ENCODE measurements around the gene GJC3. TPM values are rescaled to one million over a fixed set of nuclear protein-coding genes. Genes with fewer than 3 reads are reported as not detected.
"Not testable (repeated sequence)": the region's sequence is repeated elsewhere in the genome, so short reads cannot be mapped to it uniquely, and the experiment has no call there.

The GJC3 gene
- total and polyA plus RNA-seq, 2 of the 13 experiments (the other 11 are each of a cell fraction or from before 2014, with no cell fraction given), result 0.75 to 1.4 TPM

- TF ChIP-seq ZBTB33 (CRISPR knock-in tag; IDR thresholded peaks at IDR 0.05) (peak; percentile 34; the same call in 1 of the 2 replicates), FOSL2 (CRISPR knock-in tag; IDR thresholded peaks at IDR 0.05) (0 out of 2 replicates have a peak, but pooled peaks have one; percentile 33), MAFF (IDR thresholded peaks at IDR 0.05; ENCODE audit: low read depth, low read length) (no peak)
- Histone ChIP-seq H2AFZ (ENCODE audit: low read length) (no peak overlapping the region), H3K4me3 (replicated peaks in 1 of 3; ENCODE audit: insufficient read depth in 1 of 3, low read depth in 2 of 3, low read length in 3 of 3) (no peak overlapping the region), H3K4me1 (ENCODE audit: insufficient read depth, low read length) (peaks cover 20% of the 10 kb centered on the region; the same call in 1 of the 2 replicates), H3K27me3 (ENCODE audit: control insufficient read depth in 1 of 2, insufficient read depth in 2 of 2, low read length in 2 of 2) (no peaks in the 10 kb centered on the region), H3K9ac (ENCODE audit: insufficient read depth, low read depth, low read length) (no peak overlapping the region), H3K4me2 (ENCODE audit: low read depth, low read length) (no peak overlapping the region), H3K79me2 (ENCODE audit: insufficient read depth, low read length) (no peaks in the 10 kb centered on the region), H3K27ac (ENCODE audit: extremely low read length, insufficient read depth, low read length) (no peak overlapping the region), H3K36me3 (replicated peaks in 1 of 2; ENCODE audit: control insufficient read depth in 1 of 2, insufficient read depth in 2 of 2, low read length in 2 of 2) (no peaks in the 10 kb centered on the region), H4K20me1 (ENCODE audit: insufficient read depth, low read length) (no peaks in the 10 kb centered on the region), H3K9me3 (ENCODE audit: low read length) (peaks cover 11% of the 10 kb centered on the region)
- CTCF ChIA-PET (ENCODE audit: low intra/inter-chr PET ratio, low total read pairs), result no interaction called here
- FAIRE-seq (no peak), ATAC-seq (no peak), DNase-seq (ENCODE audit: low spot score) (no peak)
- intact Hi-C loops (cut with micrococcal nuclease; ENCODE audit: unreplicated experiment), result no loop called here
- in situ Hi-C loops (cut with HindIII; ENCODE audit: extremely low pct_ligation_motif_present, low pct_unique_long_range_greater_than_20kb), result no loop called here
- POLR2A ChIA-PET, result interaction anchor here (3.0 kb wide), 1 partner anchor 20 kb away, joined by 16 read pairs; the partner anchor contains the start of gene AZGP1
- no TSS peak for BruUV-seq (replicated peaks)
- 83% methylated on average over 6 of the region's 6 CpGs for WGBS (ENCODE audit: low lambda C conversion rate)
Measured at GRCh38 chr7:99955247-99955646, 25.8 kb upstream of the GJC3 start.

GRCh38 chr7:99954643-99955042 lies 25.2 kb upstream of the GJC3 start:
- H3K79me2 ChIP-seq (ENCODE audit: insufficient read depth, low read length); H3K4me2 ChIP-seq (ENCODE audit: low read depth, low read length); ATAC-seq; intact Hi-C loops (cut with micrococcal nuclease; ENCODE audit: unreplicated experiment); H3K36me3 ChIP-seq (replicated peaks in 1 of 2; ENCODE audit: control insufficient read depth in 1 of 2, insufficient read depth in 2 of 2, low read length in 2 of 2); H3K27ac ChIP-seq (ENCODE audit: extremely low read length, insufficient read depth, low read length); BruUV-seq (replicated peaks); CTCF ChIA-PET (ENCODE audit: low intra/inter-chr PET ratio, low total read pairs); in situ Hi-C loops (cut with HindIII; ENCODE audit: extremely low pct_ligation_motif_present, low pct_unique_long_range_greater_than_20kb); H3K27me3 ChIP-seq (ENCODE audit: control insufficient read depth in 1 of 2, insufficient read depth in 2 of 2, low read length in 2 of 2); H3K9ac ChIP-seq (ENCODE audit: insufficient read depth, low read depth, low read length); H3K4me3 ChIP-seq (replicated peaks in 1 of 3; ENCODE audit: insufficient read depth in 1 of 3, low read depth in 2 of 3, low read length in 3 of 3); FAIRE-seq; H4K20me1 ChIP-seq (ENCODE audit: insufficient read depth, low read length); H2AFZ ChIP-seq (ENCODE audit: low read length); DNase-seq (ENCODE audit: low spot score): not testable (repeated sequence)
- Histone ChIP-seq H3K4me1 (ENCODE audit: insufficient read depth, low read length) (peaks cover 20% of the 10 kb centered on the region; the same call in 1 of the 2 replicates), H3K9me3 (ENCODE audit: low read length) (peaks cover 11% of the 10 kb centered on the region)
- POLR2A ChIA-PET, result interaction anchor here (3.0 kb wide), 1 partner anchor 21 kb away, joined by 16 read pairs; the partner anchor contains the start of gene AZGP1
- WGBS (ENCODE audit: low lambda C conversion rate), result 89% methylated on average over 7 of the region's 7 CpGs

All from HepG2 (cell line).